Loucy (cell line): ENCODE results near the gene WDTC1.

ENCODE experiments used
- H2AFZ ChIP-seq: fragments of 200-600 bp; sonication (generic); 2 replicates; pipeline ENCODE4 v1.6.0; 2016; ENCODE audit warnings: antibody characterized with exemption, mild to moderate bottlenecking, low read length, moderate library complexity
- H3F3A ChIP-seq: fragments of 200-600 bp; 2 replicates; pipeline ENCODE4 v1.6.0; 2016; ENCODE audit warnings: antibody characterized with exemption, low read depth, mild to moderate bottlenecking
- H3K27me3 ChIP-seq: fragments of 200-600 bp; sonication (generic); 2 replicates; pipeline ENCODE4 v1.6.1; 2014; ENCODE audit warnings: low read length, mild to moderate bottlenecking; ENCODE audit not compliant: insufficient read depth, poor library complexity, severe bottlenecking
- H3K36me3 ChIP-seq: fragments of 200-600 bp; sonication (generic); 2 replicates; pipeline ENCODE4 v1.6.1; 2016; ENCODE audit warnings: low read length; ENCODE audit not compliant: insufficient read depth
- H3K4me1 ChIP-seq: fragments of 200-600 bp; sonication (generic); 2 replicates; pipeline ENCODE4 v1.5.1; 2014; ENCODE audit warnings: low read length, mild to moderate bottlenecking; ENCODE audit not compliant: insufficient read depth, poor library complexity, severe bottlenecking
- H3K4me2 ChIP-seq: fragments of 200-600 bp; sonication (generic); 2 replicates; pipeline ENCODE4 v1.6.0; 2014; ENCODE audit warnings: antibody characterized with exemption, low read length, low read depth, mild to moderate bottlenecking; ENCODE audit not compliant: poor library complexity, severe bottlenecking
- H3K4me3 ChIP-seq: fragments of 200-600 bp; sonication (generic); 2 replicates; pipeline ENCODE4 v1.5.1; 2014; ENCODE audit warnings: low read length, mild to moderate bottlenecking, mixed read lengths; ENCODE audit not compliant: poor library complexity, severe bottlenecking
- H3K79me2 ChIP-seq: fragments of 200-600 bp; sonication (generic); 2 replicates; pipeline ENCODE4 v1.6.1; 2014; ENCODE audit warnings: low read length; ENCODE audit not compliant: insufficient read depth
- H3K9ac ChIP-seq: fragments of 200-600 bp; sonication (generic); 2 replicates; pipeline ENCODE4 v1.6.0; 2014; ENCODE audit warnings: mild to moderate bottlenecking, low read depth, low read length, moderate library complexity; ENCODE audit not compliant: poor library complexity, severe bottlenecking
- H3K9me2 ChIP-seq: fragments of 200-600 bp; sonication (generic); replicated peaks from 2 replicates; pipeline ENCODE4 v1.6.1; 2016; ENCODE audit warnings: low read depth, low read length, mixed read lengths
- H3K9me3 ChIP-seq: fragments of 200-600 bp; sonication (generic); 2 replicates; pipeline ENCODE4 v1.6.1; 2014; ENCODE audit warnings: mild to moderate bottlenecking, antibody characterized with exemption, low read length, low read depth; ENCODE audit not compliant: insufficient read depth
- H4K20me1 ChIP-seq: fragments of 200-600 bp; sonication (generic); 2 replicates; pipeline ENCODE4 v1.6.0; 2014; ENCODE audit warnings: antibody characterized with exemption, low read length, mild to moderate bottlenecking; ENCODE audit not compliant: insufficient read depth, poor library complexity, severe bottlenecking
- EZH2phosphoT487 ChIP-seq: fragments of 200-600 bp; IDR thresholded peaks from 2 replicates; pipeline ENCODE4 v1.6.1; 2018; ENCODE audit warnings: antibody characterized with exemption, mild to moderate bottlenecking, moderate library complexity, borderline replicate concordance
- TF ChIP-seq, protein P1 (sequence below): fragments of 200-600 bp; sonication (generic); conservative IDR thresholded peaks from 2 replicates; pipeline ENCODE4 v1.5.1; 2014; ENCODE audit warnings: mild to moderate bottlenecking, antibody characterized with exemption, low read length

The WDTC1 gene

DNA sequence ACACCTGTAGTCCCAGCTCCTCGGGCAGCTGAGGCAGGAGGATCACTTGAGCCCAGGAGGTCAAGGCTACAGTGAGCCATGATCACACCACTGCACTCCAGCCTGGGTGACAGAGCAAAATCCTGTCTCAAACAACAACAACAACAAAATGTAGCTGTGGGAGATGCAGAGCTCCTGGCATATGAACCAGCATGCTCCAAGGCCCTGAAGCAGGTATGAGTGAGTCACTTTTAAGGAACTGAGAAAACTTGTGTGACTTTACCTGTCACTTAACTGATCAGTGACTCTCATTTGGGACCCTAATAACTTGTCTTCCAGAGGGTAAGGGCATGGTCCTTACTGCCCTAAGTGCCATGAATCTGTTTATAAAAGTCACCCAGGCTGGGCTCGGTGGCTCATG, 68.2 kb downstream of the WDTC1 start:
- Histone ChIP-seq H3K79me2 (no peaks in the 10 kb centered on the region), H3K9me3 (no peaks in the 10 kb centered on the region), H3K4me1 (peaks cover 8% of the 10 kb centered on the region), H3K9me2 (no peaks in the 10 kb centered on the region), H3K27me3 (no peaks in the 10 kb centered on the region), H4K20me1 (no peaks in the 10 kb centered on the region), H3K9ac (no peak overlapping the region), H3F3A (no peaks in the 10 kb centered on the region), H3K4me2 (no peak overlapping the region), H3K36me3 (peaks cover 40% of the 10 kb centered on the region; the same call in 1 of the 2 replicates), H3K4me3 (no peak overlapping the region), H2AFZ (no peak overlapping the region)
- TF ChIP-seq, protein P1, sequence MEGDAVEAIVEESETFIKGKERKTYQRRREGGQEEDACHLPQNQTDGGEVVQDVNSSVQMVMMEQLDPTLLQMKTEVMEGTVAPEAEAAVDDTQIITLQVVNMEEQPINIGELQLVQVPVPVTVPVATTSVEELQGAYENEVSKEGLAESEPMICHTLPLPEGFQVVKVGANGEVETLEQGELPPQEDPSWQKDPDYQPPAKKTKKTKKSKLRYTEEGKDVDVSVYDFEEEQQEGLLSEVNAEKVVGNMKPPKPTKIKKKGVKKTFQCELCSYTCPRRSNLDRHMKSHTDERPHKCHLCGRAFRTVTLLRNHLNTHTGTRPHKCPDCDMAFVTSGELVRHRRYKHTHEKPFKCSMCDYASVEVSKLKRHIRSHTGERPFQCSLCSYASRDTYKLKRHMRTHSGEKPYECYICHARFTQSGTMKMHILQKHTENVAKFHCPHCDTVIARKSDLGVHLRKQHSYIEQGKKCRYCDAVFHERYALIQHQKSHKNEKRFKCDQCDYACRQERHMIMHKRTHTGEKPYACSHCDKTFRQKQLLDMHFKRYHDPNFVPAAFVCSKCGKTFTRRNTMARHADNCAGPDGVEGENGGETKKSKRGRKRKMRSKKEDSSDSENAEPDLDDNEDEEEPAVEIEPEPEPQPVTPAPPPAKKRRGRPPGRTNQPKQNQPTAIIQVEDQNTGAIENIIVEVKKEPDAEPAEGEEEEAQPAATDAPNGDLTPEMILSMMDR: no peak
- TF ChIP-seq EZH2phosphoT487: no peak

DNA sequence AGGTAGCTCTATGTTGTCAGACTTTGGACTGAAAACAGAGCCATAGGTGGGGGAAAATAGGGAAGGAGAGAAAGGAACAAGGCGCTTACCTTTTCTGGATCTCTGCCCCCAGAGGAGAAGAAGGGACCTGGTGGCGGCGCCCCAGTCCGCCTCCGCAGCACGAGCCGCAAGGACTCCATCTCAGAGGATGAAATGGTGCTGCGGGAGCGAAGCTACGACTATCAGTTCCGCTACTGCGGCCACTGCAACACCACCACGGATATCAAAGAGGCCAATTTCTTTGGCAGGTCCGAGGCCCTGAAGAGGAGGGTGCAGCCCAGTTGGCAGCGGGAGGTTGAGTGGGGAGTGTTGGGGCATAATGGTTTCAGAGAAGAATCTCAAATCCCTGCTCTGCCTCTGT, 69.1 kb downstream of the WDTC1 start:
- Histone ChIP-seq H3K27me3 (no peaks in the 10 kb centered on the region), H4K20me1 (no peaks in the 10 kb centered on the region), H3K79me2 (no peaks in the 10 kb centered on the region), H3K9me2 (no peaks in the 10 kb centered on the region), H3K9ac (no peak overlapping the region), H3F3A (no peaks in the 10 kb centered on the region), H3K4me1 (peaks cover 9% of the 10 kb centered on the region), H3K4me3 (no peak overlapping the region), H3K36me3 (peaks cover 31% of the 10 kb centered on the region; the same call in 1 of the 2 replicates), H3K4me2 (no peak overlapping the region), H3K9me3 (no peaks in the 10 kb centered on the region), H2AFZ (no peak overlapping the region)
- TF ChIP-seq, protein P1: no peak
- TF ChIP-seq EZH2phosphoT487: no peak

DNA sequence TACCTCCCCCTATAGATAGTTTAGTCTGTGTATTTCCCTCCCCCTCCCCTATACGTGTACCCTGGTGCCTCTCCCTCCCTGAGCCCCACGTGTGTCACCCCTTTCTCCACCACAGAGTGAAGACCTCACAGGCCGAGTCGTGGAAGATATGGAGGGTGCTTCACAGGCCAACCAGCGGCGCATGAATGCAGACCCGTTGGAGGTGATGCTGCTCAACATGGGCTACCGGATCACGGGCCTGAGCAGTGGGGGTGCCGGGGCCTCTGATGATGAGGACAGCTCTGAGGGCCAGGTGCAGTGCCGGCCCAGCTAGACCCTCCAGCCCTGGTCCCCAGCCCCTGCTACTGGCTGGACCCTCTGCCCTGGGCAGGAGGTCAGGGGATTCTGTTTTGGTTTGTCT, 71.6 kb downstream of the WDTC1 start:
- Histone ChIP-seq H4K20me1 (no peaks in the 10 kb centered on the region), H3F3A (no peaks in the 10 kb centered on the region), H3K36me3 (peaks cover 19% of the 10 kb centered on the region; the same call in 1 of the 2 replicates), H3K27me3 (no peaks in the 10 kb centered on the region), H3K9ac (no peak overlapping the region), H3K4me3 (no peak overlapping the region), H3K4me1 (peaks cover 9% of the 10 kb centered on the region), H3K9me3 (no peaks in the 10 kb centered on the region), H3K9me2 (no peaks in the 10 kb centered on the region), H2AFZ (no peak overlapping the region), H3K4me2 (no peak overlapping the region), H3K79me2 (no peaks in the 10 kb centered on the region)
- TF ChIP-seq EZH2phosphoT487: no peak
- TF ChIP-seq, protein P1: no peak
